Measurements from ENCODE around the gene KCNJ12.
"Not testable (repeated sequence)": the region's sequence is repeated elsewhere in the genome, so short reads cannot be mapped to it uniquely, and the experiment has no call there.

DNA sequence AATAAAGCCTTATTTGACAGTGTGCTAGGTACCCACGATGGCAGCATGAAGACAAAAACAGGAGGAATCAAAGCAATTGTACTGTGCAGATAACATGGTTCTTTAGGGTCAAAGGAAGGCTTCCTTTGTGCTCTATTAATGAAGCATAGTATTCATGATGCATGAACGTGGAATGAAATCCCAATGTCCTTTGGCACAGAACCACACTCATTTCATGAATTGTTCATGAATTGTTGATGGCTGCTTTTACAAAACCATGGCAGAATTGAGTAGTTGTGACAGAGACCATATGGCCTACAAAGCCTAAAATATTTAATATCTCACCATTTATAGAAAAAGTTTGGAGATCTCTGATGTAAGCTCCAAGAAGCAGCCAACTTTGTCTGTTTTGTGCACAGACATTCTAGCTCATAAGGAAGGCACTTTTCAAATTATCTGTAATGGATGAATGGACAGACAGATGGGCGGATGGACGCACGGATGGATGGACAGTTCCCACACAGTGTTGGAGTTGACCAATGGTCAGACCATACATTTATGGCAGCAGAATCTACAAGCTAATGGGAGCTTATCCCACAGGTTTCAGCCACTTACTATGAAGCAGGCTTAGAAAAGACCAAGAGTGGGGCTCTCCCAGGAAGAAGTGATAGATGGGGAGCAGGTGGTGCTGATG is 52.7 kb downstream of the KCNJ12 start:
- TF ChIP-seq, protein P1, sequence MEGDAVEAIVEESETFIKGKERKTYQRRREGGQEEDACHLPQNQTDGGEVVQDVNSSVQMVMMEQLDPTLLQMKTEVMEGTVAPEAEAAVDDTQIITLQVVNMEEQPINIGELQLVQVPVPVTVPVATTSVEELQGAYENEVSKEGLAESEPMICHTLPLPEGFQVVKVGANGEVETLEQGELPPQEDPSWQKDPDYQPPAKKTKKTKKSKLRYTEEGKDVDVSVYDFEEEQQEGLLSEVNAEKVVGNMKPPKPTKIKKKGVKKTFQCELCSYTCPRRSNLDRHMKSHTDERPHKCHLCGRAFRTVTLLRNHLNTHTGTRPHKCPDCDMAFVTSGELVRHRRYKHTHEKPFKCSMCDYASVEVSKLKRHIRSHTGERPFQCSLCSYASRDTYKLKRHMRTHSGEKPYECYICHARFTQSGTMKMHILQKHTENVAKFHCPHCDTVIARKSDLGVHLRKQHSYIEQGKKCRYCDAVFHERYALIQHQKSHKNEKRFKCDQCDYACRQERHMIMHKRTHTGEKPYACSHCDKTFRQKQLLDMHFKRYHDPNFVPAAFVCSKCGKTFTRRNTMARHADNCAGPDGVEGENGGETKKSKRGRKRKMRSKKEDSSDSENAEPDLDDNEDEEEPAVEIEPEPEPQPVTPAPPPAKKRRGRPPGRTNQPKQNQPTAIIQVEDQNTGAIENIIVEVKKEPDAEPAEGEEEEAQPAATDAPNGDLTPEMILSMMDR (IDR thresholded peaks at IDR 0.05; ENCODE audit: borderline replicate concordance, extremely low read depth, low read length, poor library complexity, severe bottlenecking), result not testable (repeated sequence)
- not testable (repeated sequence) for TF ChIP-seq EZH2 (IDR thresholded peaks at IDR 0.05; ENCODE audit: borderline replicate concordance, low read depth, low read length, severe bottlenecking)
